HepG2 (cell line): ENCODE measurements around the gene NRSN2. TPM values are rescaled to one million over a fixed set of nuclear protein-coding genes. Genes with fewer than 3 reads are reported as not detected.
A peak's percentile ranks its signal among the peaks of the same experiment; 100 is the strongest.

Experiments used
- ARNT ChIP-seq: fragments of 450-650 bp; IDR thresholded peaks from 2 replicates; pipeline ENCODE4 v1.6.1; 2017
- CBX5 ChIP-seq: sonication (generic); formaldehyde crosslinking; IDR thresholded peaks from 2 replicates; pipeline ENCODE4 v1.4.0; 2020; ENCODE audit warnings: missing genetic modification reagents, borderline replicate concordance
- CEBPB ChIP-seq: IDR thresholded peaks from 2 replicates; pipeline ENCODE4 v1.6.1; 2011; ENCODE audit warnings: low read depth, low read length, improper control_type of control experiment, borderline replicate concordance
- CREM ChIP-seq, 2 experiments: sonication (generic) in 1 of 2; formaldehyde crosslinking in 1 of 2; IDR thresholded peaks; 2 replicates each; pipeline versions ENCODE4 v1.4.0 to v1.6.1; 2016 to 2020; ENCODE audit warnings: antibody characterized with exemption in 1 of 2, mild to moderate bottlenecking in 1 of 2, missing genetic modification reagents in 1 of 2
- KDM2A ChIP-seq: sonication (generic); formaldehyde crosslinking; IDR thresholded peaks from 2 replicates; pipeline ENCODE4 v1.4.0; 2020; ENCODE audit warnings: low read depth, missing genetic modification reagents, borderline replicate concordance
- MYNN ChIP-seq: sonication (generic); formaldehyde crosslinking; IDR thresholded peaks from 2 replicates; pipeline ENCODE4 v1.4.0; 2020; ENCODE audit warnings: mild to moderate bottlenecking, low read depth, missing genetic modification reagents
- NAIF1 ChIP-seq: sonication (generic); formaldehyde crosslinking; IDR thresholded peaks from 2 replicates; pipeline ENCODE4 v1.5.0; 2020; ENCODE audit warnings: mild to moderate bottlenecking, missing genetic modification reagents, borderline replicate concordance
- NRL ChIP-seq: sonication (generic); formaldehyde crosslinking; IDR thresholded peaks from 2 replicates; pipeline ENCODE4 v1.5.0; 2020; ENCODE audit warnings: missing genetic modification reagents, mild to moderate bottlenecking, moderate library complexity, borderline replicate concordance
- POLR2AphosphoS2 ChIP-seq: IDR thresholded peaks from 2 replicates; pipeline ENCODE4 v1.6.1; 2011; ENCODE audit warnings: low read depth, low read length, improper control_type of control experiment
- RBM39 ChIP-seq: fragments of 200-400 bp; formaldehyde crosslinking; IDR thresholded peaks from one replicate; pipeline ENCODE4 v1.6.1; 2018; ENCODE audit warnings: antibody characterized with exemption, mild to moderate bottlenecking, low read depth, low read length; ENCODE audit not compliant: poor library complexity, severe bottlenecking
- SRSF1 ChIP-seq: fragments of 200-400 bp; formaldehyde crosslinking; optimal IDR thresholded peaks from 2 replicates; pipeline ENCODE3; 2017; ENCODE audit warnings: mild to moderate bottlenecking, low read depth, low read length, moderate library complexity
- ZBTB3 ChIP-seq: sonication (generic); formaldehyde crosslinking; IDR thresholded peaks from 2 replicates; pipeline ENCODE4 v1.4.0; 2020; ENCODE audit warnings: low read depth, mild to moderate bottlenecking, moderate library complexity, missing genetic modification reagents, borderline replicate concordance
- ZMAT3 ChIP-seq: sonication (generic); formaldehyde crosslinking; conservative IDR thresholded peaks from 2 replicates; pipeline ENCODE4 v1.7.0; 2021; ENCODE audit warnings: missing genetic modification reagents
- ZNF329 ChIP-seq: sonication (generic); formaldehyde crosslinking; IDR thresholded peaks from 2 replicates; pipeline ENCODE4 v1.9.0; 2021; ENCODE audit warnings: low read depth, mild to moderate bottlenecking, missing genetic modification reagents
- ZNF333 ChIP-seq: sonication (generic); formaldehyde crosslinking; IDR thresholded peaks from 2 replicates; pipeline ENCODE4 v1.4.0; 2020; ENCODE audit warnings: mild to moderate bottlenecking, missing genetic modification reagents, borderline replicate concordance
- ZNF558 ChIP-seq: sonication (generic); formaldehyde crosslinking; IDR thresholded peaks from 2 replicates; pipeline ENCODE4 v1.9.0; 2022; ENCODE audit warnings: mild to moderate bottlenecking, missing genetic modification reagents, borderline replicate concordance
- ZNF569 ChIP-seq: sonication (generic); formaldehyde crosslinking; IDR thresholded peaks from 2 replicates; pipeline ENCODE4 v1.5.0; 2020; ENCODE audit warnings: mild to moderate bottlenecking, missing genetic modification reagents, moderate library complexity, borderline replicate concordance
- polyA plus RNA-seq, 8 experiments: library from polyadenylated mRNA; depleted of rRNA in 3 of 8; stranded (reverse) in 7 of 8; unstranded in 1 of 8; fragments of >200 nt; fragmentation: Illumina TruSeq in 4 of 8; extraction: Trizol in 4 of 8; gene quantifications; 2 replicates each; pipeline versions ENCODE4 v1.2.1 to v1.2.3, GENCODE V29; 2011 to 2016; ENCODE audit warnings: low read depth in 4 of 8, missing spikeins in 1 of 8, mixed read lengths in 1 of 8; ENCODE audit not compliant: insufficient read depth in 1 of 8
- total RNA-seq, 5 experiments: library from RNA; depleted of rRNA; stranded (reverse); fragments of >200 nt; fragmentation: Illumina TruSeq; extraction: Trizol; gene quantifications; 2 replicates each; pipeline ENCODE4 v1.2.3, GENCODE V29; 2016; ENCODE audit warnings: low read depth in 1 of 5
- TF ChIP-seq, protein P1 (sequence below): sonication (generic); formaldehyde crosslinking; IDR thresholded peaks from 2 replicates; pipeline ENCODE4 v1.4.0; 2020; ENCODE audit warnings: missing genetic modification reagents
- TF ChIP-seq, protein P2 (sequence below): sonication (generic); formaldehyde crosslinking; IDR thresholded peaks from 2 replicates; pipeline ENCODE4 v1.8.1; 2023; ENCODE audit warnings: mild to moderate bottlenecking, inconsistent platforms, moderate library complexity, missing genetic modification reagents, borderline replicate concordance
- TF ChIP-seq, protein P3 (sequence below): sonication (generic); formaldehyde crosslinking; IDR thresholded peaks from 2 replicates; pipeline ENCODE4 v1.5.1; 2020; ENCODE audit warnings: mild to moderate bottlenecking, missing genetic modification reagents
- TF ChIP-seq, protein P4 (sequence below): sonication (generic); formaldehyde crosslinking; IDR thresholded peaks from 2 replicates; pipeline ENCODE4 v1.5.0; 2020; ENCODE audit warnings: mild to moderate bottlenecking, missing genetic modification reagents

NRSN2 gene
- total and polyA plus RNA-seq, 2 of the 13 experiments (the other 11 are each of a cell fraction or from before 2014, with no cell fraction given), result 32.3 to 49.4 TPM

DNA sequence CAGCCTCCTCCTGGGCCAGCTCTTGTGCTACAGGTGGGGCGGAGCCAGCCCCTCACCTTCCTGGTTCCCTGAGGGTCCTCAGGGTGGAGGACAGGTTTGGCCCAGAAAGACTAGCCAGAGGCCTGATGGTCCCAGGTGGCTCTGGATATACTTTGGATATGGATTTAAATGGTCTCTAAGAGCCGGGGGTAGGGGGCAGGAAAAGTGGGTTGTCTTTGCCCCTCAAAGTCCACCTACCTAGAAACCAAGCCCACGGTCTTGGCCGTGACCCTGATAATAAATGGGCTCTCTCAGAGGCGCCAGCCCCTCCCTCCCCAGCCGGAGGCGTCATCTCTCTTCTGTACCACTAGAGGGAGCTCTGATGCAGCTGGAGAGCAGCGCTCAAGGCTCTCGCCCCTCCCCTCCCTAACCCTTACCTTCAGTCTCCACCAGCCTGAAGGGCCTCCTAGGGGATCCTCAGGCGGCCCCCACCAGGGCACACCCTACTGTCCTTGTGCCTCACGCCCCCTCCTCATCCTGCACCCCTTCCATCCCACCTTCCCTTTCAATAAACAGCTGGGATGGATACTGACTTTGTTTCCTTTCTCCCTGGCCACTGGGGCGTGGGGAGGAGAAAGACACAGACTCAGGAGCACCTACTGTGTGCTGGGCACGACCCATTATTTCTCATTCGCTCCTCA, 7.5 kb downstream of the NRSN2 start (continued):
- TF ChIP-seq, protein P1, sequence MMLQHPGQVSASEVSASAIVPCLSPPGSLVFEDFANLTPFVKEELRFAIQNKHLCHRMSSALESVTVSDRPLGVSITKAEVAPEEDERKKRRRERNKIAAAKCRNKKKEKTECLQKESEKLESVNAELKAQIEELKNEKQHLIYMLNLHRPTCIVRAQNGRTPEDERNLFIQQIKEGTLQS (CRISPR knock-in tag), result peak; percentile 7; the same call in 1 of the 2 replicates
- TF ChIP-seq, protein P2, sequence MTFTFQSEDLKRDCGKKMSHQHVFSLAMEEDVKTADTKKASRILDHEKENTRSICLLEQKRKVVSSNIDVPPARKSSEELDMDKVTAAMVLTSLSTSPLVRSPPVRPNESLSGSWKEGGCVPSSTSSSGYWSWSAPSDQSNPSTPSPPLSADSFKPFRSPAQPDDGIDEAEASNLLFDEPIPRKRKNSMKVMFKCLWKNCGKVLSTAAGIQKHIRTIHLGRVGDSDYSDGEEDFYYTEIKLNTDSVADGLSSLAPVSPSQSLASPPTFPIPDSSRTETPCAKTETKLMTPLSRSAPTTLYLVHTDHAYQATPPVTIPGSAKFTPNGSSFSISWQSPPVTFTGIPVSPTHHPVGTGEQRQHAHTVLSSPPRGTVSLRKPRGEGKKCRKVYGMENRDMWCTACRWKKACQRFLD (CRISPR knock-in tag), result 0 out of 2 replicates have a peak, but pooled peaks have one; percentile 51
- no peak for TF ChIP-seq ZMAT3
- no peak for TF ChIP-seq ZNF329 (CRISPR knock-in tag)
- TF ChIP-seq ZNF333 (CRISPR knock-in tag), result no peak
- peak; percentile 89 for TF ChIP-seq KDM2A (CRISPR knock-in tag)
- no peak for TF ChIP-seq ARNT
- TF ChIP-seq, protein P3, sequence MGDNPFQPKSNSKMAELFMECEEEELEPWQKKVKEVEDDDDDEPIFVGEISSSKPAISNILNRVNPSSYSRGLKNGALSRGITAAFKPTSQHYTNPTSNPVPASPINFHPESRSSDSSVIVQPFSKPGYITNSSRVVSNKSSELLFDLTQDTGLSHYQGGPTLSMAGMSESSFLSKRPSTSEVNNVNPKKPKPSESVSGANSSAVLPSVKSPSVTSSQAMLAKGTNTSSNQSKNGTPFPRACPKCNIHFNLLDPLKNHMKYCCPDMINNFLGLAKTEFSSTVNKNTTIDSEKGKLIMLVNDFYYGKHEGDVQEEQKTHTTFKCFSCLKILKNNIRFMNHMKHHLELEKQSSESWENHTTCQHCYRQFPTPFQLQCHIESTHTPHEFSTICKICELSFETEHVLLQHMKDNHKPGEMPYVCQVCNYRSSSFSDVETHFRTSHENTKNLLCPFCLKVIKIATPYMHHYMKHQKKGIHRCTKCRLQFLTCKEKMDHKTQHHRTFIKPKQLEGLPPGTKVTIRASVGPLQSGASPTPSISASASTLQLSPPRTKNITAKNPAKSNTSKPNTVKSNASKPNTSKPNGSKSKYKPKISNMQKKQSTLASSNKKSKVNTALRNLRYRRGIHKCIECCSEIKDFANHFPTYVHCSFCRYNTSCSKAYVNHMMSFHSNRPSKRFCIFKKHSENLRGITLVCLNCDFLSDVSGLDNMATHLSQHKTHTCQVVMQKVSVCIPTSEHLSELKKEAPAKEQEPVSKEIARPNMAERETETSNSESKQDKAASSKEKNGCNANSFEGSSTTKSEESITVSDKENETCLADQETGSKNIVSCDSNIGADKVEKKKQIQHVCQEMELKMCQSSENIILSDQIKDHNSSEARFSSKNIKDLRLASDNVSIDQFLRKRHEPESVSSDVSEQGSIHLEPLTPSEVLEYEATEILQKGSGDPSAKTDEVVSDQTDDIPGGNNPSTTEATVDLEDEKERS (CRISPR knock-in tag), result peak; percentile 66; the same call in 1 of the 2 replicates
- no peak for TF ChIP-seq POLR2AphosphoS2
- peak; percentile 65; the same call in 1 of the 2 replicates for TF ChIP-seq MYNN (CRISPR knock-in tag)
- TF ChIP-seq, protein P4, sequence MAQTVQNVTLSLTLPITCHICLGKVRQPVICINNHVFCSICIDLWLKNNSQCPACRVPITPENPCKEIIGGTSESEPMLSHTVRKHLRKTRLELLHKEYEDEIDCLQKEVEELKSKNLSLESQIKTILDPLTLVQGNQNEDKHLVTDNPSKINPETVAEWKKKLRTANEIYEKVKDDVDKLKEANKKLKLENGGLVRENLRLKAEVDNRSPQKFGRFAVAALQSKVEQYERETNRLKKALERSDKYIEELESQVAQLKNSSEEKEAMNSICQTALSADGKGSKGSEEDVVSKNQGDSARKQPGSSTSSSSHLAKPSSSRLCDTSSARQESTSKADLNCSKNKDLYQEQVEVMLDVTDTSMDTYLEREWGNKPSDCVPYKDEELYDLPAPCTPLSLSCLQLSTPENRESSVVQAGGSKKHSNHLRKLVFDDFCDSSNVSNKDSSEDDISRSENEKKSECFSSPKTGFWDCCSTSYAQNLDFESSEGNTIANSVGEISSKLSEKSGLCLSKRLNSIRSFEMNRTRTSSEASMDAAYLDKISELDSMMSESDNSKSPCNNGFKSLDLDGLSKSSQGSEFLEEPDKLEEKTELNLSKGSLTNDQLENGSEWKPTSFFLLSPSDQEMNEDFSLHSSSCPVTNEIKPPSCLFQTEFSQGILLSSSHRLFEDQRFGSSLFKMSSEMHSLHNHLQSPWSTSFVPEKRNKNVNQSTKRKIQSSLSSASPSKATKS, result no peak; the same call in 1 of the 2 replicates
- no peak; the same call in 1 of the 2 replicates for TF ChIP-seq NRL (CRISPR knock-in tag)
- TF ChIP-seq CEBPB, result no peak
- peak; percentile 61 for TF ChIP-seq RBM39
- no peak for TF ChIP-seq ZNF569 (CRISPR knock-in tag)
- no peak; the same call in 1 of the 2 replicates for TF ChIP-seq CREM (IDR thresholded peaks at IDR 0.05)
- TF ChIP-seq CREM (CRISPR knock-in tag; IDR thresholded peaks at IDR 0.05), result no peak
- peak; percentile 75; the same call in 1 of the 2 replicates for TF ChIP-seq CBX5 (CRISPR knock-in tag)
- TF ChIP-seq NAIF1 (CRISPR knock-in tag), result no peak
- TF ChIP-seq ZBTB3, result no peak
- 0 out of 2 replicates have a peak, but pooled peaks have one; percentile 50 for TF ChIP-seq ZNF558 (CRISPR knock-in tag)
- TF ChIP-seq SRSF1, result no peak
